HG03354 (cell line): ENCODE measurements around the gene CD37.

ENCODE experiments used
- ATAC-seq: cut with Tn5 transposase; IDR thresholded peaks from one replicate; pipeline ENCODE4 v1.9.1; 2021; ENCODE audit warnings: mild to moderate bottlenecking; ENCODE audit not compliant: unreplicated experiment, poor library complexity, severe bottlenecking

The CD37 gene

DNA sequence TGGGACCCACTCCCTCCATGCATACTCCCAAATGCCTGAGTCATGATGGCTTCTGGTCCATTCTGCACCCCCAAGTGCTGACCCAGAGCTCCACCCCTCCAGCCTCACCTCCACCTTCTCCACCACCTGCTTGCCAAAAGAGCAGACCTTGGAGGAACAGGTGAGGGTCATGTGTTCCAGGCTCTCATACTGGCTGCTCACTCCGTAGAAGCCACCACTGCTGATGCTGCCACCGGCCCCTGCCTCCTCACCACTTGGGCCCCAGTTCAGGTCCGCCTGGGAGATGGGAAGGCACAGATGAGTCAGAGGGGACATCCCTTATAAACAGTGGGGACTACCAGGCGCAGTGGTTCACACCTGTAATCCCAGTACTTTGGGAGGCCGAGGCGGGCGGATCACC is 7.9 kb downstream of the CD37 start:
- no peak for ATAC-seq

DNA sequence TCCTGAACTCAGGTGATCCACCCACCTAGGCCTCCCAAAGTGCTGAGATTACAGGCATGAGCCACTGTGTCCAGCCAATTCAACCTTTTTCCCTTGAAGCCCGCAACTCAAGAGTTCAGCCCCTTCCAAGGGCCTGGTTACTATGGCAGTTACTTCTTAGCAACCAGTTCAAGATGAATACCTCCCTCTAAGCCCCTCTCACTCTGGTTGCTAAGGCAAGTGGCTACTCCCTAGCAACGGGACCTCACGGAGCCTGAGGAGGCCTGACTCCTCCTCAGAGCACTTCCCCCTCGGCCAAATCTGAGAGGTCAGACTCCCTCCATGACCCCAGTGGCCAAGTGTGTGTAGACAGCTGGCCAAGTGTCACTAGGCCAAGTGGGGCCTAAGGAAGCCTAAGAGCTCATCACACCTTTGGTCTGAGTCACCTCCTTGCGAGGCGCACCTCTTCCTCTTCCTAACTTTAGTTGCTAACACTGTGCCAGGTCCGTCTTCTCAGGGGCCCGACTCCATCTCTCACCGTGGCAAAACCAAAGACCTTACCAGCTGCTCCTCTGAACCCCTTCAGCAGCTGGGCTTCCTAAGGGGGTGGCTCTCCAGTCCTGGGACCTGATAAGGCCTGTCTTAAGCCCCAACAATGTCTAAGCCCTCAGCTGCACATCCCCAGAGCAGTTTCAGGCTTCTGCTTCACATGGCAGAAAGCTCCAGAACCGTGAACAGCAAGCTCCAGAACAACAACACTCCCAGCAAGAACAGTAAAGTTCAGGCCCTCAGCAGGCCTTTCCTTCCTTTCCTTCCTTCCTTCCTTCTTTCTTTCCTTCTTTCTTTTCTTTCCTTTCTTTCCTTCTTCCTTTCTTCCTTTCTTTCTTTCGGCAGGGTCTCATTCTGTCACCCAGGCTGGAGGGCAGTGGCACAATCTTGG is 9.6 kb downstream of the CD37 start:
- ATAC-seq = no peak

DNA sequence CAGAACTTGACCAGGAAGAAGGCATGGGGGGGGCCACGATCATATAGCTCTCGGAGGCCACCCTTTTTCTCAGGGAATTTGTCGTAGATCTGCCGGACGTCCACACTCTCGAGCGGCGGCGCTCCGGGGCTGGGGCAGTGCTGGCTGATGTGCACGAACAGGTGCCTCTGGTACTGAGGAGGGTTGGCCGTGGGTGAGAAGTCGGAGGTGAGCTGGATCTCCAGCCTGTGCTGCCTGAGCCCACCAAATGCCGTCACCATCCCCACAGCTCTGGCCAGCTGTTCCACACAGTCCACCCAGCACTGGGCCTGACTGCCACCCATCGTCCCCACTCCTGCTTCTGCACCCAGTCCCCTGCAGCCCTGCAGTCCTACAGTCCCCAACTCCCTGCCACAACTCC is 12.0 kb downstream of the CD37 start:
- no peak for ATAC-seq

DNA sequence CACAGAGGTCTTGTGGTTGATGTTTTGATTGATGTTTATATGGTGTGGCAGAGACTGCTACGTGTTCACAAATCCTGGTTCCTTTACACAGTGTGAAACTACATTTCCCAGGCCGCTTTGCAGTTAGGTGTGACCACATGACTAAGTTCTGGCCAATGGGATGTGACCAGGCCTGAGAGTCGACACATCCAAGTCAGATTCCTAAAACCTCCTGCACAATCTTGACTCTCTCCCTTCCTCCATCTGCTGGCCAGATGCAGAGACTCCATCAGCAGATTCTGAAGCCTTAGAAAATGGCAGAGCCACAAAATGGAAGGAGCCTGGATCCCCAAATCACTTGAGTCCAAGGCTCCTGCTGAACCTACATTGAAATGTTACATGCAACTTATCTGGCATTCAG is 12.6 kb downstream of the CD37 start:
- ATAC-seq = no peak

DNA sequence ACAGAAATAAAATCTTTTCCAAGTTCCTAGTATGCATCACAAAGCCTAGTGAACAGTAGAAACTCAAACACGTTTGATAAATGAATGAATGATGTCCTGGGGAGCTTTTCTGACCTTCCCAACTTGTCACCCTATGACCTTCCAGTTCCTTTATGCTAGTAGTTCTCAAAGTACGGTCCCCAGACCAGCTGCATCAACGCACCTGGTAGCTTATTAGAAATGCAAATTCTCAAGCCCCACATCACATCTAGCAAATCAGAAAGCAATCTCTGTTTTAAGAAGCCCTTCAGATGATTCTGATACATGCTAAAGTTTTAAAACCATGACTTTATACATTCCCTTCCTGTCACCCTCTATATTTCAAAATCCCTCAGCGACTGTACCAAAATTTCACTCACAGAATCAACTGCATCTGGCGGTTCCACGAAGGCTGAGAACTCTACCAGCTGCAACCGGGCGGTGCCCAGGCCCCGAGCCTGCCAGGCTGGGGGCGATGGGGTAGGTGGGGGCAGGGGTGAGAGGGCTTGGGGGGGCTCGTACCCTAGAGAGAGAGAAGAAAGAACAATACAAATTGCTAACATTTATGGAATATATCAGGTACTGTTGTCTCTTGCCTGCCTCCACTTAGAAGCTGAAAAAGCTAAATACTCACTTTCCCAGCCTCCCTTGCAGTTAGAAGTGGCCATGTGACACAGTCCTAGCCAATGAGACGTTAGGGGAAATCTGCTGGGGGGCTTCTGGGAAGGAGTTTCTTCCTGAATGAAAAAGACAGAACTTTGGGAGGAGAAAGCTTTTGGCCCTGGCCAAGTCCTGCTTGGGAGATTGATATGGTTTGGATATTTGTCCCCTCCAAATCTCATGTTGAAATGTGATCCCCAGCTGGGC is 13.3 kb downstream of the CD37 start:
- ATAC-seq = no peak

DNA sequence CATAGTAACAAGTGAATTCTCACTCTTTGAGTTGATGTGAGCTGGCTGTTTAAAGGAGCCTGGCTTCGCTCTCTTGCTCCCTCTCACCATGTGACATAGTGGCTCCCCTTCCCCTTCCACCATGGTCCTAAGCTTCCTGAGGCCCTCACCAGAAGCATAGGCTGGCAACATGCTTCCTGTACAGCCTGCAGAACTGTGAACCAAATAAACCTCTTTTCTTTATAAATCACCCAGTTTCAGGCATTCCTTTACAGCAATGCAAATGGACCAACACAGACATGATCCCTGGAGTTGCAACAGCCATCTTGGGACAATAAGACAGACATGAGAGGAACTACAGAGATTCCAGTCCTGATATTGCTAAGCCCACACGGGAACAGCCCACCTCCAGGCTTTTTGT is 14.4 kb downstream of the CD37 start:
- no peak for ATAC-seq

DNA sequence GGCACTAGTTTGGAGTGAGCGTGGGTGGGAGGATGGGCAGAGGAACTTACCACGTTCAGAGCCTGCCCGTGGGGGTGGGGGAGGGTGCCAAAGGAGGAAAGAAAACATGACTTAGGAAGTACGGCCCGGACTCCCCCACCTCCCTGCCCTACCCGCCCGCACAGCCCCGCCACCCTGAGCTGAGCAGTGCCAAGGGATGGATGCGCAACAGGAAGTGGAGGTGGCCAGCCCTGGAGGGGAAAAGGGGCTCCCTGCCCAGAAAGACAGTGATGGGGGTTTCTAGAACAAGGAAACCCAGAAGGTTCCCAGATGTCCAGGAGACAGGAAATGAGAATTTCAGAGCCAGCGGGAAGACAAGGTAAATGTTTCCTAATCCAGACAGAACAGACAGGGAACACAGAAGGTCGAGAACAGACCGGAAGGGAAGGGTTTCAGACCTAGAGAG is 20.7 kb downstream of the CD37 start:
- ATAC-seq = no peak

DNA sequence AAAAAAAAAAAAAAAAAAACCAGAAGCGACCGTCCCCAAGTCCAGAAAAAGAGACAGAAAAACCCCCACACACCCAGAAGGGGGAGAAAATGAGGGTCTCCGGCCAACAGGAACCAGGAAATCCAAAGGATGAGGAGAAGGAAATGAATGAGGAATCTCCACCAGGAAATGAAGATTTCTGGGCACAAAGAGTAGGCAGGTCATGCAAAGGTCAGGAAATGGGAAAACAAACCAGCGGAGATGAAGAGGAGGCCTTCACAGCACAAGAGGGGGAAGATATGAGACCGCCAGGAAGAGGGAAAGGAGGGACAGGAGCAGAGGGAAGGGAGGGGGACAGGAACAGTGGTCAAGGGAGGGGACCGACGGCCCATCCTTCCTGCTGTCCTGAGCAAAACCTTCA is 21.2 kb downstream of the CD37 start:
- no peak for ATAC-seq

DNA sequence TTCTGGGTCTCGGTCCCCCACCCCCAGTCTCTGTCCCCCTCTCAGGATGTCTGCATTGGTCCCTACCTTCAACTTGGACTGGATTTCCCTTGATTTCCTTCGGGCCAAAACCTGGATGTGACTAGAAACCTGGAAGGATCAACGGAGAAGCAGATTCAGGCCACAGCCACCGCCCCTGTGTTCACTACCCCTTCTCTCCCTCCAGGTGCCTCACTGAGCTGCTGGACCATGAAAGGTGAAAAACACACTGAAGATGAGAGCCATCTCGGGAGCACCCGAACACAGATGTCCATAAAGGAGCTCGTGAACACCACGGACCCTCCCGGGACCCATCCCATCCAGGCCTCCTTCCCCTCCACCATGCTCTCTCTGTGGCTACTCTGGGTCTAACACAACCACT is 22.0 kb downstream of the CD37 start:
- no peak for ATAC-seq

DNA sequence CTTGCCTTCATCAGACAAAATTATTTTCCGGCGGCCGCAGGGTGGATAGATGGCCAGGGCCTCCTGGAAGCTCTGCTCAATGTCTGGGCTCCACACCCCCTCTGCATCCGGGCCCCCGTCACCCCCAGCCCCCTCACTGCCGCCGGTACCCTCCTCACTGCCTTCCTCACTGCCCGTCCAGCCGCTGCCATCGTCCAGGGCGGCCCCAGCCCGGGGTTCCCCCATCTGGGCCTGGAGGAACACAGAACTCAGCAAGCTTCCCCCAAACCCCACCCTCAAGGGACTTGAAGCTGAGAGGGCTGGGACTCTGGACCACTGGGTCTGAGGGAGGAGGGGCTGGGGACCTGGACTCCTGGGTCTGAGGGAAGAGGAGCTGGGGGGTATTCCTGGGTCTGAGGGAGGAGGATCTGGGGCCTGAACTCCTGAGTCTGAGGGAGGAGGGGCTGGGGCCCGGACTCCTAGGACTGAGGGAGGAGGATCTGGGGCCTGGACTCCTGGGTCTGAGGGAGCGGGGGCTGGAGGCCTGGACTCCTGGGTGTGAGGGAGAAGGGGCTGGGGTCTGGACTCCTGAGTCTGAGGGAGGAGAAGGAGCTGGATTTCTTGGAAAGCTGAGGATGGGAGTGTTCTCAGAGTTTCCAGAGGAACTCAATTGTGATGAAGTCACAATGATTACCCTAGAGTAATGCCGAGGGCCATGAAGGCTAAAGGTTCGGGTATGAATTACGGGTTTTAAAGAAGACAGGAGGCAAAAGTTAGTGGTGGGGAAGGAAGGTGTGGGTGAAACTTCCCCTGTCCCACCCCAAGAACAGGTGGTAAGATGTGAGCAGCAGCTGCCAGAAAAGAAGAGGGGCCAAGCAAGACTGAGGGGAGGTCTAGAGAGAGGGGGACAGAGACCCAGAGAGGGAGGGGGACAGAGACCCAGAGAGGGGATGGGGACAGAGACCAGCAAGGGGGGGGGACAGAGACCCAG is 24.9 kb downstream of the CD37 start:
- no peak for ATAC-seq

DNA sequence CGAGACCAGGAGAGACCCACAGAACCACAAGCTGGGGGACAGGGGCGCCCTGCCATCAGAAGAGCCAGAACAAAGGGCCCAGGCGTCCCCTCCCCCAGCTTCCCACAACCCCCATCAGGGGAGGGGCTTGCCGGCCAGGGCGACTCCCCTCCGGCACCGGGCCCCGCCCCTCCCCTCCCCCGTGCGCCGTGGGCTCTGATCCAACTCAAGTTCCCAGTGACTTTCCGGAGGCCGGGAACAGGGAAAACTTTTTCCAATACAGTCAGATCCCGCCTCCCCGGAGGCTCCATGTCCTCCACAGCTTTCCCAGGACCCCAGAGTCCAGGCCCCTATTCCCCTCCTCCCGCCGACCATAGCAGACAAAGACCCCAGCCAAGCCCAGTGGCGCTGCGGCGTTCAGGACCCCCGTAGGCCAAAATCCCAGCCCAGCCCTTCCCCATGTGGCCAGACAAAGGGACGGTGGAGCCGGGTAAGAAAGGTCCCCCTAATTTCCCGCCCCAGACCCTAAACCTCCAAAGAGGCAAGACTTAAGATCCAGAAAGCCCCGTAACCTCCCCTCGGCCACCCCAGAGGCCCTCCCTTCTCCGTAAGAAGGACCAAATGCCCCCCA is 26.3 kb downstream of the CD37 start:
- ATAC-seq = no peak

DNA sequence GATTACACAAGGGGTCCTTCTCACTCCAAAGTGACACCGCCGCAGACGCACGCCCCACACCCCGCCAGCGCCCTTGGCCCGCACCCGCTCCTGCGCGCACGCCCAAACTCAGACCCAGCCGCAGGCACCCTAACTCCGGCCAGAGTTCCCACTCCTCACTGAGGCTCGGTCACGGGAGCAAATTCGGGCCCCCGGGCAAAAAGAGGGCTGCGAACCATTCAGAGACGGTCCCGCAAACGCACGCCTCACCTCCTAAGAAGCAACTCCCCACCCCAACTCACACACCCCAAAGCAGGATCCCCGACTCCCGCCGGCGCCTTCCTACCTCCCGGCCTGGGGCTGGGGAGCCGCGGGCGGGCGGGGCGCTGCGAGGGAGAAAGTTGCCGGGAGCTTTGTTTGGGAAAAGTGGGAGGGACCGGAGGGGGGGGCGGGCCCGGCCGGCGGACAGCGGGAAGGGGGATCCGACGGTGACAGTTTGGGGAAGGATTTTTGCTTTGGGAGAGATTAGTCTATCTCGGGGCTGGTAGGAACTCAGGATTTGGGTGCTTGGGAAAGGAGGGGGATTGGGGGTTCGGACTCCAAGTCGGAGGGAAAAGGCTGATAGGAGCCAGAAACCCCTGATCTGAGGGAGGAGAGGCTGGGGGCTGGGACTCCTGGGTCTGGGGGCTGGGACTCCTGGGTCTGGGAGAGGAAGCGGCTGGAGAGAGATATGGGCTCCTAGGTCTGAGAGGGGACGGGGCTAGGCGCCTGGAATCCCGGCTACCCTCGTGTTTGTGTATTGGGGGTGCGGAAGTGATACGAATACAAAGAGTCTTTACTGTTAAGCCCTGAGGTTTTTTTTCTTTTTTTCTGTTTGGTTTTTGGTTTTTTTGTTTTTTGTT is 27.1 kb downstream of the CD37 start, which contains the start of gene TEAD2:
Gene TEAD2 (minus strand): TSS at position 369 of the 881 bp plus-strand sequence. CDS start 2,341 bp downstream, outside the sequence.
- ATAC-seq = no peak

DNA sequence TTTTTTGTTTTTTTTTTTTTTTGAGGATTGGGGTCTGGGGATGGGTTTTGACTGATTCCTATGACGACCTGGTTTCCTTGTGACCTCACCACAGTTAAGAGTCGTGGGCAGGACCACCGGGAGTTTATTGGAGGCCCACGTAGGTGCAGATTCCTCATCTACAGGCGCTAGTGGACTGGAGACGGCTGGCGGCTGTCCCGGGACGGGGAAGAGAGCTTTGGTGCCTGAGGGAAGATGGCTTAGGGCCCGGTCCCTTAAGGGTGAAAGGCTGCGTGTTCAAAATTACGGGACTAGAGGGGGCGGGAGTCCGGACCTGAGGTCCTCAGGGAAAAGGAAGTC is 27.7 kb downstream of the CD37 start:
- no peak for ATAC-seq

DNA sequence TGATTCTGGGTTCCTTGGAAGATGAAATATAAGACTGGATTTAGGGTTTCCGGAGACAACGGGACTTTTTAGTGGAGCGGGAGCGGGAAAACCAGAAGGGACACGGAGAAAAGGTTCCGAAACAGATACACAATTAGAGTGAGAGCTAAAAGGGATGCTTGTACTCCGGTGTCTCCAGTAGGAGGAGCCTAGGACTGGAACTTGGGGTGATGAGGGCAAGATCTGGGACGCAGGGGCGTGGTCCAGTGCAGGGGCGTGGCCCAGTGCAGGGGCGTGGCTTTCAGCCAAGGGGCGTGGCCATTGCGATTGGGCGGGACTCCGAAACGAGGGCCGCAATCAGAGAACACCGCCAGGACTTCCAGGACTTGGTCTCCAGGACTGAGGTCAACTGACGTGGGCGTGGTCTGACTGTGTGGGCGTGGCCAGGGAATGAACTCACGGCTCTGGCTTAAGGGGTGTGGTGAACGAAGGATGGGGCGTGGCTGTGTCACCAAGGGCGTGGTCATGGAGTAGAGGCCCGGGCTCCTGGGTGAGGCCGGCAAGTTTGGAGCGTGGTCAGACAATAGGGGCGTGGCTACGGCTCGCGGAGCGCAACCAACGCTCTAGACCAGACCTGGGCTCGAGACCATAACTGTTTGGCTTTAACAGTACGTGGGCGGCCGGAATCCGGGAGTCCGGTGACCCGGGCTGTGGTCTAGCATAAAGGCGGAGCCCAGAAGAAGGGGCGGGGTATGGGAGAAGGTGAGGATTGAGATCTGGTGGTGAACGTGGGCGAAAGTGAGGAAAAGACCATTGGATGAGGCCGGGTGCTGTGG is 28.3 kb downstream of the CD37 start, which contains the start of gene DKKL1:
Gene DKKL1 (plus strand): TSS at position 610 of the 815 bp plus-strand sequence. CDS start 122 bp downstream, at position 732.
- ATAC-seq = peak; percentile 57

DNA sequence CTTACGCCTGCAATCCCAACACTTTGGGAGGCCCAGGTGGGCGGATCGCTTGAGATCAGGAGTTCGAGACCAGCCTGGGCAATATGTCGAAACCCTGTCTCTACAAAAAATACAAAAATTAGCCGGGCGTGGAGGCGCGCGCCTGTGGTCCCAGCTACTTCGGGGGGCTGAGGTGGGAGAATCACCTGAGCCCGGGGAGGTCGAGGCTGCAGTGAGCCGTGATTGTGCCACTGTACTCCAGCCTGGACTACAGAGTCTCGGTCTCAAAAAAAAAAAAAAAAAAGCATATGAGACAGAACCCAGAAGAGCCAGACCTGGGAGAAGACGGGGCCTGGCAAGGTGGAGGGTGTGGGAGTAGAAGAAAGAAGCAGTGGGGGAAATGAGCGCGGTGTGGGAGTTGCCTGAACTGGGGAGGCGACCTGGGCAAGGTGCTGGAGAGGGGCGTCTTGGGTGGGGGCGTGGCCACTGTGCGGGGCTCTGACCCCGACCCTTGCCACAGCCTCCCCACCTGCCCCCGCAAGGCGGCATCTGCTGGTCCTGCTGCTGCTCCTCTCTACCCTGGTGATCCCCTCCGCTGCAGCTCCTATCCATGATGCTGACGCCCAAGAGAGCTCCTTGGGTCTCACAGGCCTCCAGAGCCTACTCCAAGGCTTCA is 29.0 kb downstream of the CD37 start:
- no peak for ATAC-seq

DNA sequence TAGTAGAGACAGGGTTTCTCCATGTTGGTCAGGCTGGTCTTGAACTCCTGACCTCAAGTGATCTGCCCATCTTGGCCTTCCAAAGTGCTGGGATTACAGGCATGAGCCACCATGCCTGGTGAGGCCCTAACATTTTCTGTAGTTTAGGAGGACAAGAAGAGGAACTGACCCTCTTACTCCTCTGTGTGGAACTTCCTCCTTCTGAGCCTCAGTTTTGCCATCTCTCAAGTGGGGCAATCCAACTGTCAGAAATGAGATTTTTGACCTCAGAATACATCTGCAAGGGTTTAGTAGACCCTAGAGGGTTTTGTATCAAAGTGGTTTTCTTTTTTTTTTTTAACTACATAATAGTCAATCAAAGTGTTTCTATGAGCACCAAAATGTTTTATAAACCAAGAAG is 30.9 kb downstream of the CD37 start:
- no peak for ATAC-seq
